HG03469 (cell line): Measurements from ENCODE around the gene PNPLA2.

Experiments
- ATAC-seq: cut with Tn5 transposase; IDR thresholded peaks from one replicate; pipeline ENCODE4 v1.9.1; 2021; ENCODE audit warnings: mild to moderate bottlenecking, moderate library complexity, moderate number of reproducible peaks; ENCODE audit not compliant: unreplicated experiment

PNPLA2 gene

GRCh38 chr11:813456-814096 lies 5.1 kb upstream of the PNPLA2 start:
- ATAC-seq, result no peak

GRCh38 chr11:815675-816432 lies 2.9 kb upstream of the PNPLA2 start:
- ATAC-seq, result no peak

GRCh38 chr11:816433-816779 lies 2.3 kb upstream of the PNPLA2 start:
- ATAC-seq, result no peak

- ATAC-seq, result no peak
These were observed 616 bp downstream of the PNPLA2 start for GRCh38 chr11:819129-819931.

- no peak for ATAC-seq
These were observed 1.4 kb downstream of the PNPLA2 start for GRCh38 chr11:819943-820649.

- ATAC-seq, result no peak
These were observed 2.2 kb downstream of the PNPLA2 start for GRCh38 chr11:820655-821511.

- ATAC-seq, result no peak
These were observed 3.0 kb downstream of the PNPLA2 start for GRCh38 chr11:821512-822371.

GRCh38 chr11:823441-824291 lies 5.0 kb downstream of the PNPLA2 start:
- ATAC-seq, result no peak

- ATAC-seq, result no peak
These were observed 5.7 kb downstream of the PNPLA2 start for GRCh38 chr11:824292-824880.

GRCh38 chr11:824942-825341 lies 6.2 kb downstream of the PNPLA2 start:
- ATAC-seq, result no peak

- no peak for ATAC-seq
These were observed 6.9 kb downstream of the PNPLA2 start for GRCh38 chr11:825366-826226.

GRCh38 chr11:826227-826621 lies 7.5 kb downstream of the PNPLA2 start:
- no peak for ATAC-seq

GRCh38 chr11:826836-827145 lies 8.1 kb downstream of the PNPLA2 start:
- no peak for ATAC-seq

- no peak for ATAC-seq
These were observed 8.6 kb downstream of the PNPLA2 start for GRCh38 chr11:827146-827896.

GRCh38 chr11:827897-828192 lies 9.1 kb downstream of the PNPLA2 start, which contains the start of gene CRACR2B:
Gene CRACR2B, plus strand, starts transcription at chr11:827919. Its CDS starts 689 bp downstream, at chr11:828608.
- no peak for ATAC-seq

- no peak for ATAC-seq
These were observed 9.9 kb downstream of the PNPLA2 start for GRCh38 chr11:828506-829175.
